ENCODE data around the gene CLEC2D.

The CLEC2D gene

DNA sequence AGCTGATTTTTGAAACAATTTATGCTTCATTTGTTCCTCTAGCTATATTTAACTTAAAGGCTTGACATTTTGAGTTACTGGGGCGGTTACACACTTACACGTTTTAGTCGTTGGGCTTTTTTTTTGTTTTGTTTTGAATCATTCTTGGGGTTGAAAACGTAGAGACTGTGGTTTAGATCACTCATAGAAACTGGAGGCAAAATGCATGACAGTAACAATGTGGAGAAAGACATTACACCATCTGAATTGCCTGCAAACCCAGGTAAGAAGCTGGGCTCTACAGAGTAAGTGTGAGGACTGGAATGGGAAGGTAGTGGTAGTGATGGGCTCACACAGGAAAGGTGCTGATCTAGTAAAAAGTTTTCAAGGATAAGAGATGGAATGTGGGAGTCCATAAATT lies at the start of gene CLEC2D:
Gene CLEC2D (plus strand): TSS at position 180 of the 400 bp plus-strand sequence. CDS start 22 bp downstream, at position 202.
- DNase-seq (ENCODE audit: low spot score), result no peak

DNA sequence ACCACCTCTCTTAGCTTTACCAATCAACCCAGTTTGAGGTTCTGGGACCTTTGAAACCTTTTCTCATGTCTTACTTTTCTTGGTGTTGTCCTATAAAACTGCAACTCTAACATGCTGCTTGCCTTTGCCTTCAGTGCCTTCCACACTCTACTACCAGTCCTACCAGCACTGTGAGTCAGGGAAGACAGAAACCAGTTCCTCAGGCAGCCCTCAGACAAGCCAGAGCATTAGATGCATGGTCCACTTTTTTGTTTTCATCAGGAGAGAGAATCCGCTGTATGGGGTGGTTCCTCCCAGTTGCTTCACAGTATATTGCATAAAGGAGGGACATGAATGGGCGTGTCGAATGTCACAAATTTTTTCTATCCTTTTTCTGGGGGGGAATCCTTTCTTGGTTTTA lies 44.5 kb upstream of the CLEC2D start:
- DNase-seq (ENCODE audit: low spot score), result no peak

DNA sequence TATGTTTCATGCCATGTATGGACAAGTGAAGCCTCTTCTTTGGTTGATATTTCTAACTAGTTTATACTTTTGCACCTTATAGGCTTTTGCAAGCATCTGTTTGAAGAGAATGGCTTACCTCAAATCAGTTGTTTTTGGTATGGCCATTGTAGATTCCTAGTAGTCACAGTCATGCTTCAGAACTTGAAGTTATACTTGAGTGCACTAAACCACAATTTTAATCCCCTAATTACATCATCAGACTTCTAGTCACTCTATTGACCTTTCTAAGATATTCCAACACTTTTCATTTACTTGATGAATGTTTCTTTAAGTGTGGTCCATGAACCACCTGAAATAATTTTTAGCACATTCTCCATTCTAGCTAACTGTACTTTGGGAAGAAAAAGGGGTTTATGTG lies 43.2 kb upstream of the CLEC2D start:
- DNase-seq (ENCODE audit: low spot score), result no peak

DNA sequence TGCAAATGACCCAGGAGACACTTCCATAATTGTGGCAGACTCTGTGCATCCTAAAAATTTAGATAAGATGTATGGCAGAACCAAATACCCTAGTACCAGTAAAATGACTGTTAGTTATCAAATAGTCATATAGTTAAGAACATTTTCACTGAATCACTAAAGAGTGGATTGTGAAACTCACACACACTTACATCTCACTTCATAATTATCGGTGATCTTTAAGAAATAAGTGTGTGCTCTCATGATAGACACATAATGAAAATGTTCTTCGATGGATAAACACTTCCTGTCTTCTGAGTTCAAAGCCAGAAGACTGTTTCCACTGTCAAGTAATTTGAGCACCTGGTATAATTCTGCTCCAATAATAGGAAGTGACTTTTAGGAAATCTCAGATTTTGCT lies 42.7 kb upstream of the CLEC2D start:
- DNase-seq (ENCODE audit: low spot score), result no peak

- DNase-seq (ENCODE audit: low spot score), result no peak
Measured at GRCh38 chr12:9632766-9633165, 36.7 kb upstream of the CLEC2D start.

DNA sequence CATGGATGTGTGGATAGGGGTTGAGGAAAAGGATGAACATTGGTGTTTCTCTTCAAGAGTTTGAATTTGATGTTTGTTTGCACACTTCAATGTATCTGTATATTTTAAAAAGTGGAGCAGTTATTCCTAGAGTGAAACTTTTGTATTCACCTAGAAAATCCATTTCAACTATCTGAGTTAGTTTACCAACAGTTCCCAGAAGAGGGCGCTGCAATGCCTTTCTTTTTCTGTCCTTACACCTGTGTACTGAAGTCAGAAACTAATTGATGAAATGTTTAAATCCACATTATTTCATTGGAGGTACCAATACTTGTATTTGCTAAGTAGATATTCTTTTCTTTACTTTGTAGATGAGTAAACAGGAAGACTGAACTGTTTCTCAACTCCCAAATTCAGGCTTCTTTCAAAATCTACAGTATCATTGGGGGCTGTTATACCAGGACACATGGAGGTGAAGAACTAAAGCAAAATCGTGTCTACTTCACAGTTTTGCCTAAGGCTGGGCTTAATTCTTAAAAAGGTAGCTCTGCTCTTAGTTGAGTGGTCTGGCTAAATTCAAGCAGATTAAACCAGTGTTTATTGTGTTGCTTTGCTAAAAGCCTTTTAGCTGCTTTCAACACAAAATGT lies 35.2 kb upstream of the CLEC2D start:
- peak; percentile 59 for DNase-seq (ENCODE audit: low spot score)

DNA sequence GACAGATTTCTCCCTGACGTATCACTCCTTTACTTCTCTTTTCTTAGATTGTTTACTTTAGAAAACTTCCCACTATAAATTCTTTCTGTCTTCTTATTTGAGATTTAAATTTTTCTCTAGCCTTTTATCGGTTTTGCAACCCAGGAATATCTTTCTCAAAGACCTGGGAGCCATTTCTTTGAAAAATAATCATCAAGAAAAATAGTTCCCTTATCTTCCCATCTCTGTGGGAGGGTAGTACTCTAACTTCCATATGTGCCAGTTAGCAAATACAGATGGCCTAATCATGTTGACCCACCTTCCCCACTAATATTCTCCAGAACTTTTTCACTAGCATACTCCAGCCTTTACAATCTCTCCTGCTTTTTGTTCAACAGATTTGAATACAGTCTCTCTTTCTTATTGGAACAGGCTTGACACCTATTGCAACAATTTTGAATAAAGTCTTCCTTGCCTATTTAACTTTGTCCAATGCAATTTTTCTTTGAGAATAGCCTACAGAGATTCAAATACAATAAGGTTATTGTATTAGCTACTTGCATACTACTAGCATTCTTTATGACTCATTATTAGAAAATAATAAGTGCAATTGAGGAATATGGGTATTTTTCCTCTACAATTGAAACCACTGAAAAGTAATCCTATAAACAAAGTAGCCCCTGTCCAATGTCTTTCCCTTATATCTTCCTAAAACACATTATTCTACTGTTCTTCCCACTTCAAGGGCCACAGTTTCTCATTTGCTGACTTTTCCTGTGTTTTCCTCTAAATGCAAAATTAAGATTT lies 34.4 kb upstream of the CLEC2D start:
- DNase-seq (ENCODE audit: low spot score), result no peak

GRCh38 chr12:9636150-9636850 lies 33.2 kb upstream of the CLEC2D start:
- DNase-seq (ENCODE audit: low spot score), result no peak

GRCh38 chr12:9636851-9637206 lies 32.7 kb upstream of the CLEC2D start:
- no peak for DNase-seq (ENCODE audit: low spot score)

GRCh38 chr12:9640024-9640423 lies 29.5 kb upstream of the CLEC2D start:
- no peak for DNase-seq (ENCODE audit: low spot score)

DNA sequence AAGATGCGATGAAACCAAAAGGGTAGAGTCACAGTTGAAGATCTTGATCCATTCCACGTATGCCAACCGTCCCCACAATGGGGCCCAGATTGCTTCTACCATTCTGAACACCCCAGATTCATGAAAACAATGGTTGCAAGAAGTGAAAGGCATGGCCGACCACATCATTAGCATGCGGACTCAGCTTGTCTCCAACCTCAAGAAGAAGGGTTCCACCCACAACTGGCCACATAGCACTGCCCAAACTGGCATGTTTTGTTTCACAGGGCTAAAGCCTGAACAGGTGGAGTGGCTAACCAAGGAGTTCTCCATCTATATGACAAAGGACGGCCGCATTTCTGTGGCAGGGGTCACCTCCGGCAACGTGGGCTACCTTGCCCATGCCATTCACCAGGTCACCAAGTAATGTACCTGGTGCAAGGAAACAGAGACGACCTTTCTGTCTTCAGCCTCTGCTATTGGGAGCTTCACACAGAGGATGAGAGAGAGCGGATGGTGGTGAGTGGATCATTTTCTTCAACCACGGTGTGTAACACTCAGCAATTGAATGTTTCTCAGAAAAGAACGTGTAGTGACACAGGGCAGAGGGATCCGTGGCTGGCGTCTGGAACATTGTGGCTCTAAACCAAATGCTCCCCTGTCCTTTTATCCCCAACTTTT lies 26.8 kb upstream of the CLEC2D start:
- DNase-seq (ENCODE audit: low spot score), result no peak

GRCh38 chr12:9643266-9643660 lies 26.2 kb upstream of the CLEC2D start:
- no peak for DNase-seq (ENCODE audit: low spot score)

GRCh38 chr12:9644985-9645551 lies 24.4 kb upstream of the CLEC2D start:
- peak; percentile 17 for DNase-seq (ENCODE audit: low spot score)

GRCh38 chr12:9646794-9647781 lies 22.4 kb upstream of the CLEC2D start:
- DNase-seq (ENCODE audit: low spot score), result peak; percentile 29

- peak; percentile 61 for DNase-seq (ENCODE audit: low spot score)
Measured at GRCh38 chr12:9647825-9648700, 21.4 kb upstream of the CLEC2D start.

DNA sequence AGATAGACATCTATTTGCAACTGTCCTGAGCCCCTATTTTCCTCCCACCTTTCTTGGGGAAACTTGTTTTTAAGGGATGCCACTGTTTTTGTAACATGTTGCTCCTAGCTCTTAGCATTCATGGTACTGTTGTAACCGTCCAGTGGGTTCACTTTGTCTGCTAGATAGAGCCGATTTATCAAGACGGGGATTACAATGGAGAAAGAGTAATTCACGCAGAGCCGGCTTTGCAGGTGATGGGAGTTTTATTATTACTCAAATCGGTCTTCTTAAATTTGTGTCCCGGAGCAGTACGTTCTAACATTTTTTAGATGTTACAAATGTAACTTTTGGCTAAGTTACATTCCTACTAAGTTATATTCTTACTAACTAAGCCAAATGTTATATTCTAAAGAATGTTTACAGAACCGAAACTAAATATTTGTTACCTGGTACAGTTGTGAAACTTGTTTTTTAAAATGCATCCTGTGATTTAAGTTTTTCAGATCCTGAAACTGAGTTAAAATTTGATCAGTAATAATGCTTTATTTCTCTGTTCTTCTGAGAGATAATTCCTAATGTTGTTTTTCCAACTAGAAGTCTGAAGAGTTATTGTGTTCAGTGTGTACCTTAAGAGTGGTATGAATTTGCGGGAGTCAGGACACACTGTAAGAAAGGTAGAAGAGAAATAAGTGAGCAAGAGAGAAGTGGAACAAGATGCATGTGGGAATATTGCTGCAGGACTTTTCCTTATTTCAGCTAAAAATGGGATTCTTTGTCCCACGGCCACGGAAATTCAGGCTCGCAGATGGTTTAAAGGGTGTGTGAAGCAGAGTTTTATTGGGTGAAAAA lies 20.6 kb upstream of the CLEC2D start:
- DNase-seq (ENCODE audit: low spot score), result peak; percentile 33

GRCh38 chr12:9649532-9649940 lies 20.0 kb upstream of the CLEC2D start:
- DNase-seq (ENCODE audit: low spot score), result peak; percentile 19

DNA sequence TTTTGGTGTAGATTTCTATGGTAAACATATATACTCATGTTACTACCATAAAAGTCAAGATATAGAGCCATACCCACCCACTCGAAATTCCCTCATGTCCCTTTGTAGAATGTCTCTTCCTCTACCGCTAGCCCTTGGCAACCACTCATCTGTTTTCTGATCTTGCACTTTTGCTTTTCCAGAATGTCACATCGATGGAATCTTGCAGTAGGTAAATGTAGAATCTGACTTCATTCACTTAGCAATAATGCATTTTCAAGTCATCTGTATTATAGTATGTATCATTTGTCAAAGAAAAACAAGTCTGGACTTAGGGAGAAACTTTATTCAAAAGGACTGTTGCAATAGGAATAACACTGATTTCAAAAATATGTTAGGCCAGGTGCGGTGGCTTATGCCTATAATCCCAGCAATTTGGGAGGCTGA lies 19.3 kb upstream of the CLEC2D start:
- peak; percentile 21 for DNase-seq (ENCODE audit: low spot score)

- peak; percentile 89 for DNase-seq (ENCODE audit: low spot score)
Measured at GRCh38 chr12:9651265-9651729, 18.2 kb upstream of the CLEC2D start.

Measured in kidney capillary endothelial cell (primary cell).